NCI-H345 treated with DMSO at 0.1 percent for 48 hours (cell line): Measurements from ENCODE around the gene MESP1.

Experiments
- DNase-seq: peaks from one replicate; lab custom pipeline; 2025; ENCODE audit not compliant: unreplicated experiment; lab: John Stamatoyannopoulos, UW

MESP1 gene

GRCh38 chr15:89781891-89782618 lies 31.0 kb upstream of the MESP1 start:
- no peak for DNase-seq

DNA sequence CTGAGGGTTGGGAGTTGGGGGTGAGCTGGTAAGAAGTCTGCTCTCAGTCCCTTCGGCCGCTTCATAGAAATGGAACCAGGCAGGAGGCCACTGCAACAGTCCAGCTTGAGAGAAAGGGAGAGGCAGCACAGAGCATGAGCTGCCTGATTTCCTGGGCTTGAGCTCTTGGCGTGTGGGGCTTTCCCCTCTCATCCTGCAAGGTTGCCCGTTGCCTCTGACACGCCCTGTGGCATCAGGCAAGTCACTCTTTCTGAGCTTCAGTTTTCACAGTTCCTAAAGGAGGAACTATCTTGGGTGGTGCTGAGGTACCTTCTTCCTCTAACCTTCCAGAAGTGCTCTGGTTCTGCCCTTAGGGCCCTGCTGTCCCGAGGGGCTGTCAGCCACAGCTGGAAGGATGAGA lies 30.0 kb upstream of the MESP1 start:
- no peak for DNase-seq

DNA sequence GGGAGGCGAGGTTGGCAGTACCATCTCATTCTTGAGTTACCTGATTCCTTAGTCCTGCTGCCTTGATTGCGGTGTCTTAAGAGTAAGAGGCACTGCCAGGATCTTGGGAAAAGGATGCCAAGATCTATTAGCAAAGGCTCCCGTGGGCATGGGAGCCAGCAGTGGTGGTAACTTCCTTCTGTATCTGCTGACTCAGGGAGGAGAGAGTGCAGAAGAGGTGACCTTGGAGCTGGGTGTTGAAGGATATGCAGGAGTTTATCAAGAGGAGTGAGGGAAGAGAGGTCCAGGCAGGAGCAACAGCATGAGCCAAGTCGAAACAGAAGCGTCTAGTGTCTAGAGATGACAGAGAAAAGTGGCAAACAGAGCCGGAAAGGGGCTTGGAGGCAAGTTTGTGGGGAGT lies 29.6 kb upstream of the MESP1 start:
- no peak for DNase-seq

DNA sequence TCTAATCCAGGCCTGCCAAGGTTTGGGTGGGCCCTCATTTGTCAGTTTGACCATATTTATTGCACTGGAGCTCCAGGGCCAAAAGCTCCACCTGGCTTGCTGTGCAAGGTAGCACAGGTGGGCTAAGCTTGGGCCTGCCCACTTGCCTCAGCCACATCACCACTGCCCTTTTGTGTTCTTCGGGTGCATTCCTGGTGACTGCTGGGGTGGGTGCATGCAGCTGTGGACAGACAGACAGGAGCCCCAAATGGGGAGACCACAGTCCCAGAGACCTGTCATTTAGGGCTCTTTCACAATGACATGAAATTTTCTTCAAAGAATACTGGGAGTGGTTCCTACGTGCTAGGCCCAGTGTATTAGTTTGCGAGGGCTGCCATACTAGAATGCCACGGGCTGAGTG lies 27.8 kb upstream of the MESP1 start:
- DNase-seq = no peak

- no peak for DNase-seq
Measured at GRCh38 chr15:89777782-89778380, 26.8 kb upstream of the MESP1 start.

DNA sequence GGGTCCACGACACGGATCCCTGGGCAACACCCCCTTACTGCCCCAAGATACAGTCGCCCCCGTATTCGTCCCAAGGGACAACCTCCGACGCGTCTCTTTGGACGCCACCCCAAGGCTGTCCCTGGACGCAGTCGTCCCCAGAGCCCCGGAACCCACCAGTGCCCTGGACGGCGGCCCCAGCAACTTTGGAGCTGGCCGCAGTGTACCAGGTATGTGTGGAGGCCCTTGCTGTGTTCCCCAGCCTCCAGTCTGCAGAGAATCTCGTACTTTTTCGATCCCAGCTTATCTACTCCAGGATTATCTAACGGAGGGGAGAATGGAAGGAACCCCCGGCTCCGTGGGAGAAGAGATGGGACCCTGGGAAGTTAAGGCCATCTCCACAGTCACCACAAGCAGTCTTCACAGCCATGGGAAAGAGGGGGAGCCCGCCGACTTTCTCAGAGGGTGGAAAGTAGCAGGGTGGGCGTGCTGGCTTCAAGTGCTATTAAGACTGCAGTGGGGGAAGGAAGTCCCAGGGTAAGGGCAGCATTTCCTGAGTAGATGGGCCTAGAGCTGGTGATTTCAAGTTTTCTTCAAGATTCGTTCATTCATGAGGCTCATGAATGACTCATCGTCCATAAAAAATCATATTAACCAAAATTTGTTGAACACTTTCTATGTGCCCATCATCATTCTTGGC lies 26.2 kb upstream of the MESP1 start:
- DNase-seq = no peak

DNA sequence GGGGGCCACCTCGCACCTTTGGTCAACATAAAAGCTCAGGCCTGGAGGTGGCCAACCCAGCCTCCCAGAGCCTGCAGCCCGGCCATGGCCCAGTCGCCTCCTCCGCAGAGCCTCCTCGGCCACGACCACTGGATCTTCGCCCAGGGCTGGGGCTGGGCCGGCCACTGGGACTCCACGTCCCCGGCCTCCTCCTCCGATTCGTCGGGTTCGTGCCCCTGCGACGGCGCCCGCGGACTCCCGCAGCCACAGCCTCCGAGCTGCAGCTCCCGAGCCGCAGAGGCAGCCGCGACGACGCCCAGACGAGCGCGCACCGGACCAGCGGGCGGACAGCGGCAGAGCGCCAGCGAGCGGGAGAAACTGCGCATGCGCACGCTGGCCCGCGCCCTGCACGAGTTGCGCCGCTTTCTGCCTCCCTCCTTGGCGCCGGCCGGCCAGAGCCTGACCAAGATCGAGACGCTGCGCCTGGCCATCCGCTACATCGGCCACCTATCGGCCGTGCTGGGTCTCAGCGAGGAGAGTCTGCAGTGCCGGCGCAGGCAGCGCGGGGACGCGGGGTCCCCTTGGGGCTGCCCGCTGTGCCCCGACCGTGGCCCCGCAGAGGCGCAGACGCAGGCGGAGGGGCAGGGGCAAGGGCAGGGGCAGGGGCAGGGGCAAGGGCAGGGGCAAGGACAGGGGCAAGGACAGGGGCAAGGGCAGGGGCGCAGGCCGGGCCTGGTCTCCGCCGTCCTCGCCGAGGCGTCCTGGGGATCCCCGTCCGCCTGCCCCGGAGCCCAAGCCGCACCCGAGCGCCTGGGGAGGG lies 25.4 kb upstream of the MESP1 start, which contains the start of gene MESP2:
Gene MESP2 (plus strand): TSS at position 59 of the 799 bp plus-strand sequence. CDS start 26 bp downstream, at position 85.
- DNase-seq = peak; percentile 7

GRCh38 chr15:89775815-89776214 lies 24.8 kb upstream of the MESP1 start:
- no peak for DNase-seq

- no peak for DNase-seq
Measured at GRCh38 chr15:89774492-89774891, 23.4 kb upstream of the MESP1 start.

- no peak for DNase-seq
Measured at GRCh38 chr15:89772932-89773583, 22.0 kb upstream of the MESP1 start.

GRCh38 chr15:89770041-89770440 lies 19.0 kb upstream of the MESP1 start:
- DNase-seq = no peak

GRCh38 chr15:89769366-89769765 lies 18.3 kb upstream of the MESP1 start:
- no peak for DNase-seq

- DNase-seq = no peak
Measured at GRCh38 chr15:89768071-89768500, 17.0 kb upstream of the MESP1 start.

DNA sequence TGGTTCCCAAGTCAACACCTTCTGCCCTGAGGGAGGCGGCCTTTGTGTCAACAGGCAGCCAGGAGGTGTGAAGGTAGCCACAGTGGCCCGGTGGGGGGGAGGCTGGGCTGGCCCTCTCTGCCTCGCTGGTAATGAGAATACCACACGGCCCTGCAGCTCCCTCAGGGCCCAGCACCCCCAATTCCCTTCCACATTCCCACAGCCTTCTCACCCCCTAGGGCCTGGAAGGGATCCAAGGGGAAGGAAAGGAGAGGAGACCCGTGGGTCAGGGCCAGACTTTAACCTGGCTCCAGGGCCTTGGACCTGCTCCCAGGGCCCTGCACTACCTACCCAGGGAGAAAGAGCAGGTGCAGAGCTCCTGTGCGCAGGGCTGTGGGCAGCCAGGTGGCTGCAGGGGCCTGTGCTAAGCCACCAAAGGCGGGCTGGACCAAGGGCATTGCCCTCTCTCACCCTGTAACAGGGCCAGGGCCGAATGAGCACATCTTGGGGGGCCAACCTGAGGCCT lies 16.4 kb upstream of the MESP1 start:
- no peak for DNase-seq

- no peak for DNase-seq
Measured at GRCh38 chr15:89766357-89767311, 15.6 kb upstream of the MESP1 start.

GRCh38 chr15:89765694-89766093 lies 14.6 kb upstream of the MESP1 start:
- DNase-seq = no peak

DNA sequence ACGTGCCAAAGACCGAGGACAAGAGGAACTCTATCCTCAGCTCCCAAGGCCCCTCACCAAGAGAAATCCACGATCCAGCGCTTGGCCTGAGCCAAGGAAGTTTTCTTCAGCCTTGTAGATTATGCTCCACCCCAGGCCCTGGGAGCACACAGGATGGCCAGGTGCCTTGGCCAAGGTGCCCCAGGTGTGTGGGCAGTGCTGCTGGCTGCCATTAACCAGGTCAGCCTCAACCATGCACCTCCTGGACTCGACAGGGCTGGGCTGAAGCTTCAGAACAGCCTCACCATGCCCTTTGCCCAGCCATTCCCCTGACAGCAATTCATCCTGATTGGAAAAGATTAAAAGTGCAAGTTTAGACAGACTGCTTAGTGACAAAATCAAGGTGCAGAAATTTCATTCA lies 10.9 kb upstream of the MESP1 start:
- DNase-seq = no peak

GRCh38 chr15:89761009-89761831 lies 10.2 kb upstream of the MESP1 start:
- DNase-seq = no peak
